Colonic mucosa (tissue), 4 donors: ENCODE results near the gene MPV17. TPM values are rescaled to one million over a fixed set of nuclear protein-coding genes. Genes with fewer than 3 reads are reported as not detected.
"Not testable (repeated sequence)": the region's sequence is repeated elsewhere in the genome, so short reads cannot be mapped to it uniquely, and the experiment has no call there.

ENCODE experiments used
- DNase-seq: peaks from one replicate; pipeline ENCODE4 v3.0.0-alpha.2; 2020
- H3K27ac ChIP-seq: fragments of 200-600 bp; one replicate; pipeline ENCODE4 v1.8.0; 2021
- H3K27me3 ChIP-seq: fragments of 200-600 bp; one replicate; pipeline ENCODE4 v1.8.0; 2021
- H3K36me3 ChIP-seq: fragments of 200-600 bp; one replicate; pipeline ENCODE4 v1.8.0; 2021
- H3K4me1 ChIP-seq: fragments of 200-600 bp; one replicate; pipeline ENCODE4 v1.8.0; 2021; ENCODE audit warnings: mild to moderate bottlenecking
- H3K4me3 ChIP-seq: fragments of 200-600 bp; one replicate; pipeline ENCODE4 v1.8.0; 2021
- H3K9ac ChIP-seq, 2 donors: one replicate each; pipeline ENCODE4 v1.7.0; 2013; ENCODE audit warnings: control low read depth in 2 of 2, low read depth in 2 of 2, low read length in 2 of 2
- H3K9me3 ChIP-seq: fragments of 200-600 bp; one replicate; pipeline ENCODE4 v1.8.0; 2021
- CTCF ChIP-seq: fragments of 200-600 bp; IDR thresholded peaks from one replicate; pipeline ENCODE4 v1.8.0; 2022; ENCODE audit warnings: antibody characterized with exemption, mild to moderate bottlenecking
- intact Hi-C: fragments of 100-400 bp; cut with DNase I; formaldehyde crosslinking; loops from one replicate; pipeline ENCODE4 v1.14.1; 2022
- total RNA-seq, 2 donors: library from RNA; stranded (reverse); fragmentation: NEBNext Ultra II Directional in 1 of 2; extraction: Animal tissue kit (Norgen Biotek cat#: 25700) in 1 of 2; gene quantifications; one replicate each; pipeline ENCODE4 v1.2.1, GENCODE V29; 2021
- donor health status: healthy.
- donor health status: DM: no; HTN: no; CAD: no.
- donor health status: DM: no; HTN: no; CAD: no.

The MPV17 gene
- total RNA-seq, 2 donors from 2014 or later: 35.0 to 58.3 TPM

GRCh38 chr2:27353762-27354596, 31.1 kb upstream of the MPV17 start:
- H3K9ac ChIP-seq: no peak overlapping the region
- no peak for TF ChIP-seq CTCF
- H3K4me3 ChIP-seq: no peak overlapping the region
- no peaks in the 10 kb centered on the region for H3K27me3 ChIP-seq
- peaks cover 11% of the 10 kb centered on the region for H3K4me1 ChIP-seq
- H3K9me3 ChIP-seq: no peaks in the 10 kb centered on the region
- intact Hi-C loops: no loop called here
- no peak for DNase-seq
- no peak overlapping the region for H3K27ac ChIP-seq
- no peaks in the 10 kb centered on the region for H3K36me3 ChIP-seq

GRCh38 chr2:27353386-27353761, 30.5 kb upstream of the MPV17 start:
- H3K36me3 ChIP-seq, intact Hi-C loops, H3K27me3 ChIP-seq, H3K27ac ChIP-seq, H3K9ac ChIP-seq, H3K4me3 ChIP-seq, DNase-seq, H3K9me3 ChIP-seq: not testable (repeated sequence)
- peaks cover 11% of the 10 kb centered on the region for H3K4me1 ChIP-seq

- H3K36me3 ChIP-seq: no peaks in the 10 kb centered on the region
- H3K4me1 ChIP-seq: peaks cover 11% of the 10 kb centered on the region
- intact Hi-C loops: no loop called here
- no peak for DNase-seq
- no peaks in the 10 kb centered on the region for H3K27me3 ChIP-seq
- no peaks in the 10 kb centered on the region for H3K9me3 ChIP-seq
- H3K4me3 ChIP-seq: no peak overlapping the region
- no peak for TF ChIP-seq CTCF
- no peak overlapping the region for H3K27ac ChIP-seq
- no peak overlapping the region for H3K9ac ChIP-seq
Measured at GRCh38 chr2:27351802-27352598, 29.1 kb upstream of the MPV17 start.

GRCh38 chr2:27350106-27350693, 27.3 kb upstream of the MPV17 start:
- intact Hi-C loops: no loop called here
- Histone ChIP-seq H3K27me3 (no peaks in the 10 kb centered on the region), H3K4me3 (no peak overlapping the region), H3K27ac (no peak overlapping the region), H3K9ac (no peak overlapping the region), H3K9me3 (no peaks in the 10 kb centered on the region), H3K36me3 (no peaks in the 10 kb centered on the region), H3K4me1 (peaks cover 11% of the 10 kb centered on the region)
- no peak for TF ChIP-seq CTCF
- DNase-seq: no peak

GRCh38 chr2:27347641-27348040, 24.7 kb upstream of the MPV17 start:
- intact Hi-C loops: no loop called here
- no peak for DNase-seq
- Histone ChIP-seq H3K27ac (no peak overlapping the region), H3K4me1 (no peaks in the 10 kb centered on the region), H3K9me3 (no peaks in the 10 kb centered on the region), H3K36me3 (no peaks in the 10 kb centered on the region), H3K27me3 (no peaks in the 10 kb centered on the region), H3K4me3 (no peak overlapping the region), H3K9ac (no peak overlapping the region)
- TF ChIP-seq CTCF: no peak
